ENCODE measurements around the gene USP19. TPM values are rescaled to one million over a fixed set of nuclear protein-coding genes. Genes with fewer than 3 reads are reported as not detected.

The USP19 gene
- total RNA-seq, 1 donor from 2014 or later: 75.9 TPM

- no peaks in the 10 kb centered on the region for H3K9me3 Mint-ChIP-seq (ENCODE audit: unreplicated experiment)
- no peak for TF ChIP-seq CTCF (IDR thresholded peaks at IDR 0.05)
Observed at GRCh38 chr3:49132437-49133225, 12.0 kb upstream of the USP19 start, which contains the start of gene LAMB2. TSS of gene LAMB2 (minus strand) at chr3:49133050. CDS start at chr3:49132867, 183 bp downstream.

GRCh38 chr3:49132073-49132436 lies 11.4 kb upstream of the USP19 start:
- Mint-ChIP-seq H3K4me1 (ENCODE audit: unreplicated experiment) (peaks cover 13% of the 10 kb centered on the region), H3K9me3 (ENCODE audit: unreplicated experiment) (no peaks in the 10 kb centered on the region), H3K4me3 (ENCODE audit: unreplicated experiment) (peak overlapping the region; percentile 89), H3K36me3 (ENCODE audit: unreplicated experiment) (peaks cover 10% of the 10 kb centered on the region), H3K27me3 (ENCODE audit: unreplicated experiment) (no peaks in the 10 kb centered on the region), H3K27ac (ENCODE audit: unreplicated experiment) (peak overlapping the region; percentile 92)
- no peak for TF ChIP-seq CTCF (IDR thresholded peaks at IDR 0.05)
- no peak for DNase-seq (ENCODE audit: extremely low spot score, unreplicated experiment)

More at GRCh38 chr3:49132437-49133225, 12.0 kb upstream of the USP19 start, which contains the start of gene LAMB2:
- peak within 1 kb of the TSS; percentile 89 for H3K4me3 Mint-ChIP-seq (ENCODE audit: unreplicated experiment)
- peaks cover 13% of the 10 kb centered on the region for H3K4me1 Mint-ChIP-seq (ENCODE audit: unreplicated experiment)
- peak within 1 kb of the TSS; percentile 92 for H3K27ac Mint-ChIP-seq (ENCODE audit: unreplicated experiment)
- H3K36me3 Mint-ChIP-seq (ENCODE audit: unreplicated experiment): peaks cover 10% of the 10 kb centered on the region
- no peaks in the 10 kb centered on the region for H3K27me3 Mint-ChIP-seq (ENCODE audit: unreplicated experiment)
- DNase-seq (ENCODE audit: extremely low spot score, unreplicated experiment): peak; percentile 90

- H3K36me3 Mint-ChIP-seq (ENCODE audit: unreplicated experiment): peaks cover 12% of the 10 kb centered on the region
- peaks cover 13% of the 10 kb centered on the region for H3K4me1 Mint-ChIP-seq (ENCODE audit: unreplicated experiment)
- peak overlapping the region; percentile 89 for H3K4me3 Mint-ChIP-seq (ENCODE audit: unreplicated experiment)
- peak overlapping the region; percentile 92 for H3K27ac Mint-ChIP-seq (ENCODE audit: unreplicated experiment)
- H3K27me3 Mint-ChIP-seq (ENCODE audit: unreplicated experiment): no peaks in the 10 kb centered on the region
- H3K9me3 Mint-ChIP-seq (ENCODE audit: unreplicated experiment): no peaks in the 10 kb centered on the region
- no peak for DNase-seq (ENCODE audit: extremely low spot score, unreplicated experiment)
- TF ChIP-seq CTCF (IDR thresholded peaks at IDR 0.05): no peak
Observed at GRCh38 chr3:49131576-49131975, 11.0 kb upstream of the USP19 start.

GRCh38 chr3:49131040-49131439 lies 10.4 kb upstream of the USP19 start:
- DNase-seq (ENCODE audit: extremely low spot score, unreplicated experiment): no peak
- Mint-ChIP-seq H3K9me3 (ENCODE audit: unreplicated experiment) (no peaks in the 10 kb centered on the region), H3K27ac (ENCODE audit: unreplicated experiment) (no peak overlapping the region), H3K36me3 (ENCODE audit: unreplicated experiment) (peaks cover 12% of the 10 kb centered on the region), H3K4me3 (ENCODE audit: unreplicated experiment) (peak overlapping the region; percentile 89), H3K4me1 (ENCODE audit: unreplicated experiment) (peaks cover 13% of the 10 kb centered on the region), H3K27me3 (ENCODE audit: unreplicated experiment) (no peaks in the 10 kb centered on the region)
- no peak for TF ChIP-seq CTCF (IDR thresholded peaks at IDR 0.05)

- H3K9me3 Mint-ChIP-seq (ENCODE audit: unreplicated experiment): no peaks in the 10 kb centered on the region
- peaks cover 25% of the 10 kb centered on the region for H3K36me3 Mint-ChIP-seq (ENCODE audit: unreplicated experiment)
- no peak for DNase-seq (ENCODE audit: extremely low spot score, unreplicated experiment)
- no peaks in the 10 kb centered on the region for H3K4me1 Mint-ChIP-seq (ENCODE audit: unreplicated experiment)
- H3K4me3 Mint-ChIP-seq (ENCODE audit: unreplicated experiment): no peak overlapping the region
- no peak for TF ChIP-seq CTCF (IDR thresholded peaks at IDR 0.05)
- no peak overlapping the region for H3K27ac Mint-ChIP-seq (ENCODE audit: unreplicated experiment)
- H3K27me3 Mint-ChIP-seq (ENCODE audit: unreplicated experiment): no peaks in the 10 kb centered on the region
Observed at GRCh38 chr3:49124991-49125670, 4.5 kb upstream of the USP19 start.

Data from osteocyte (in vitro differentiated cells).